PC-9 (cell line): Measurements from ENCODE around the gene TGM6. TPM values are rescaled to one million over a fixed set of nuclear protein-coding genes. Genes with fewer than 3 reads are reported as not detected.

Experiments used
- BruUV-seq: library from RNA; stranded (reverse); fragments of 400-500 nt; replicated peaks from 2 replicates; lab custom pipeline; 2021; lab: Mats Ljungman, UMichigan
- CTCF ChIA-PET: fragments of 300-600 bp; sonication (Branson Sonifier 250); formaldehyde crosslinking; loops from one replicate; lab custom pipeline; 2022; ENCODE audit warnings: antibody characterized with exemption; lab: Charles Lee
- POLR2A ChIA-PET: fragments of 300-600 bp; sonication (Branson Sonifier 250); formaldehyde crosslinking; loops from one replicate; lab custom pipeline; 2022; ENCODE audit warnings: antibody characterized with exemption; ENCODE audit not compliant: unreplicated experiment; lab: Charles Lee
- DNase-seq, 2 experiments: peaks; one replicate each; pipeline versions ENCODE4 v3.0.0 to v3.0.0-alpha.2; 2015 to 2022; ENCODE audit warnings: mixed read lengths in 1 of 2
- H2AFZ ChIP-seq: fragments of 200-600 bp; sonication (generic); 2 replicates; pipeline ENCODE4 v1.8.1; 2017; ENCODE audit warnings: antibody characterized with exemption
- H3F3A ChIP-seq: fragments of 200-600 bp; sonication (generic); 2 replicates; pipeline ENCODE4 v1.8.1; 2017; ENCODE audit warnings: antibody characterized with exemption, mild to moderate bottlenecking, low read depth; ENCODE audit not compliant: insufficient read depth
- H3K27ac ChIP-seq: fragments of 200-600 bp; sonication (generic); 2 replicates; pipeline ENCODE4 v1.6.1; 2016; ENCODE audit warnings: mixed run types
- H3K27me3 ChIP-seq: fragments of 200-600 bp; sonication (generic); 2 replicates; pipeline ENCODE4 v1.6.1; 2016; ENCODE audit warnings: low read depth, mixed run types; ENCODE audit not compliant: insufficient read depth
- H3K36me3 ChIP-seq: fragments of 200-600 bp; sonication (generic); 2 replicates; pipeline ENCODE4 v1.6.1; 2016; ENCODE audit warnings: low read depth, mixed run types
- H3K4me1 ChIP-seq: fragments of 200-600 bp; sonication (generic); replicated peaks from 2 replicates; pipeline ENCODE4 v1.6.1; 2016; ENCODE audit warnings: mixed run types; ENCODE audit not compliant: insufficient read depth
- H3K4me2 ChIP-seq: fragments of 200-600 bp; sonication (generic); 2 replicates; pipeline ENCODE4 v1.6.1; 2017; ENCODE audit warnings: mixed run types
- H3K4me3 ChIP-seq: fragments of 200-600 bp; sonication (generic); 2 replicates; pipeline ENCODE4 v1.6.1; 2016; ENCODE audit warnings: mixed run types
- H3K79me2 ChIP-seq: fragments of 200-600 bp; sonication (generic); 2 replicates; pipeline ENCODE4 v1.6.1; 2017; ENCODE audit warnings: low read depth, mixed run types
- H3K9me2 ChIP-seq: fragments of 200-600 bp; sonication (generic); 2 replicates; pipeline ENCODE4 v1.8.1; 2017; ENCODE audit warnings: mild to moderate bottlenecking; ENCODE audit not compliant: insufficient read depth
- H3K9me3 ChIP-seq: fragments of 200-600 bp; sonication (generic); 2 replicates; pipeline ENCODE4 v1.8.1; 2016; ENCODE audit warnings: low read depth; ENCODE audit not compliant: insufficient read depth
- H4K20me1 ChIP-seq: fragments of 200-600 bp; sonication (generic); 2 replicates; pipeline ENCODE4 v1.8.1; 2017; ENCODE audit not compliant: insufficient read depth
- CTCF ChIP-seq: fragments of 200-600 bp; sonication (generic); conservative IDR thresholded peaks from 2 replicates; pipeline ENCODE4 v1.6.1; 2017; ENCODE audit warnings: mixed run types, antibody characterized with exemption, mild to moderate bottlenecking, moderate library complexity
- EZH2 ChIP-seq: fragments of 200-600 bp; sonication (generic); IDR thresholded peaks from 2 replicates; pipeline ENCODE4 v1.8.0; 2017; ENCODE audit warnings: antibody characterized with exemption, low read depth
- intact Hi-C: fragments of 100-400 bp; cut with micrococcal nuclease; formaldehyde crosslinking; loops from one replicate; pipeline ENCODE4 v1.10.0; 2022; ENCODE audit not compliant: unreplicated experiment
- total RNA-seq: library from RNA; stranded (reverse); gene quantifications from 2 replicates; pipeline ENCODE4 v1.2.3, GENCODE V29; 2021

The TGM6 gene
- total RNA-seq, 1 experiment from 2014 or later: not detected

GRCh38 chr20:2342243-2342642 is 38.5 kb upstream of the TGM6 start:
- intact Hi-C loops: no loop called here
- no peaks in the 10 kb centered on the region for H3K4me1 ChIP-seq
- no peaks in the 10 kb centered on the region for H4K20me1 ChIP-seq
- H3K79me2 ChIP-seq: no peaks in the 10 kb centered on the region
- no peaks in the 10 kb centered on the region for H3K9me2 ChIP-seq
- 0 out of 2 replicates have a peak, but pooled peaks cover 2% of the 10 kb centered on the region for H3K9me3 ChIP-seq
- ChIA-PET CTCF (no interaction called here), POLR2A (no interaction called here)
- no peak for TF ChIP-seq CTCF
- TF ChIP-seq EZH2: no peak
- H3K4me3 ChIP-seq: no peak overlapping the region
- no TSS peak for BruUV-seq
- H3K27me3 ChIP-seq: no peaks in the 10 kb centered on the region
- no peaks in the 10 kb centered on the region for H3F3A ChIP-seq
- no peak overlapping the region for H3K4me2 ChIP-seq
- no peak overlapping the region for H2AFZ ChIP-seq
- H3K36me3 ChIP-seq: no peaks in the 10 kb centered on the region
- H3K27ac ChIP-seq: no peak overlapping the region
- no peak for DNase-seq

GRCh38 chr20:2346188-2346587 is 34.5 kb upstream of the TGM6 start:
- Histone ChIP-seq H3K9me3 (0 out of 2 replicates have a peak, but pooled peaks cover 7% of the 10 kb centered on the region), H3K4me1 (peaks cover 18% of the 10 kb centered on the region), H4K20me1 (no peaks in the 10 kb centered on the region), H2AFZ (no peak overlapping the region), H3K9me2 (no peaks in the 10 kb centered on the region), H3K79me2 (no peaks in the 10 kb centered on the region), H3K4me2 (no peak overlapping the region), H3K27me3 (no peaks in the 10 kb centered on the region), H3K27ac (no peak overlapping the region), H3F3A (peaks cover 11% of the 10 kb centered on the region; the same call in 1 of the 2 replicates), H3K4me3 (no peak overlapping the region), H3K36me3 (no peaks in the 10 kb centered on the region)
- BruUV-seq: no TSS peak
- TF ChIP-seq CTCF (no peak), EZH2 (no peak)
- CTCF ChIA-PET: no interaction called here
- intact Hi-C loops: no loop called here
- DNase-seq: no peak
- POLR2A ChIA-PET: no interaction called here

GRCh38 chr20:2348336-2348735 is 32.4 kb upstream of the TGM6 start:
- H3K27ac ChIP-seq: no peak overlapping the region
- no peaks in the 10 kb centered on the region for H3K9me2 ChIP-seq
- H3K4me1 ChIP-seq: peaks cover 22% of the 10 kb centered on the region
- H3K9me3 ChIP-seq: 0 out of 2 replicates have a peak, but pooled peaks cover 7% of the 10 kb centered on the region
- no peaks in the 10 kb centered on the region for H3K79me2 ChIP-seq
- H3K36me3 ChIP-seq: no peaks in the 10 kb centered on the region
- ChIA-PET POLR2A (no interaction called here), CTCF (no interaction called here)
- no peak overlapping the region for H3K4me2 ChIP-seq
- H3K27me3 ChIP-seq: no peaks in the 10 kb centered on the region
- intact Hi-C loops: no loop called here
- TF ChIP-seq EZH2: no peak
- TF ChIP-seq CTCF: no peak
- H3F3A ChIP-seq: peaks cover 11% of the 10 kb centered on the region; the same call in 1 of the 2 replicates
- H3K4me3 ChIP-seq: no peak overlapping the region
- DNase-seq: no peak
- no peaks in the 10 kb centered on the region for H4K20me1 ChIP-seq
- H2AFZ ChIP-seq: no peak overlapping the region
- no TSS peak for BruUV-seq
